HTR-8/SVneo (cell line): ENCODE measurements around the gene MYT1.
A peak's percentile ranks its signal among the peaks of the same experiment; 100 is the strongest.

Experiments used
- DNase-seq: peaks from one replicate; pipeline ENCODE4 v3.0.0; 2011; ENCODE audit warnings: low spot score, mixed read lengths; ENCODE audit not compliant: insufficient read length
- FAIRE-seq: peaks from 2 replicates; lab custom pipeline; 2011; peaks lifted over from hg19 to GRCh38; lab: Jason Lieb, UNC

The MYT1 gene

GRCh38 chr20:64153410-64153809 lies 10.8 kb upstream of the MYT1 start:
- FAIRE-seq (peak; percentile 100), DNase-seq (no peak)

DNA sequence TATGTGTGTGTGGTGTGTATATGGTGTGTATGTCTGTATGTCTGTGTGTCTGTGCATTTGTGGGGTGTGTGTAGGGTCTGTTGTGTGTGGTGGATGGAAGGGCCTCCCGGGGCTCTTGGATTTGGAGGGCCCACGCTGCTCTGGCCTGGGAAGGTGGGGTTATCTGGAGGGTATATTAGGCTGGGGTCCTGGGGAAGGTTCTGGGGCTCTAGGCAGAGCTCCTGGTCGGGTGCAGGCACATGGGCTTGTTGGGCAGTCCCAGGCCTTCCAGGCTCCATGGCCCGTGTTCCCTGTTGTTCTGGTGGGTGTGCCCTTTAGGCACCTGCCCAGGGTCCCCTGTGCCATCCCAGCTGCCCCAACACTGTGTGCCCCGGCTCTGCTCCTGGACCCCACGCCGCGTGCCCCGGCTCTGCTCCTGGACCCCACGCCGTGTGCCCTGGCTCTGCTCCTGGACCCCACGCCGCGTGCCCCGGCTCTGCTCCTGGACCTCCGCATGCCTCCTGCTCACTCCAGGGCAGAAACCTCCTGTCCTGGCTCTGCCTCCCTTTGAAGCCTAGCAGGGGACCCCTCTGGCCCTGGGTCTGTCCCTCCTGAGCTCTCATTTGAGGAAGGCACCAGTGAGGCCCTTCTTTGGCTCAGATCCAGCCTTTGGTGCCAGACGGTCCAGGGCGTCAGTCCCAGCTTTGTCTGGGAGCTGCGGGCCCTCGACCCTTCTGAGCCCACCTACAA lies 10.2 kb upstream of the MYT1 start:
- DNase-seq (no peak), FAIRE-seq (no peak)

DNA sequence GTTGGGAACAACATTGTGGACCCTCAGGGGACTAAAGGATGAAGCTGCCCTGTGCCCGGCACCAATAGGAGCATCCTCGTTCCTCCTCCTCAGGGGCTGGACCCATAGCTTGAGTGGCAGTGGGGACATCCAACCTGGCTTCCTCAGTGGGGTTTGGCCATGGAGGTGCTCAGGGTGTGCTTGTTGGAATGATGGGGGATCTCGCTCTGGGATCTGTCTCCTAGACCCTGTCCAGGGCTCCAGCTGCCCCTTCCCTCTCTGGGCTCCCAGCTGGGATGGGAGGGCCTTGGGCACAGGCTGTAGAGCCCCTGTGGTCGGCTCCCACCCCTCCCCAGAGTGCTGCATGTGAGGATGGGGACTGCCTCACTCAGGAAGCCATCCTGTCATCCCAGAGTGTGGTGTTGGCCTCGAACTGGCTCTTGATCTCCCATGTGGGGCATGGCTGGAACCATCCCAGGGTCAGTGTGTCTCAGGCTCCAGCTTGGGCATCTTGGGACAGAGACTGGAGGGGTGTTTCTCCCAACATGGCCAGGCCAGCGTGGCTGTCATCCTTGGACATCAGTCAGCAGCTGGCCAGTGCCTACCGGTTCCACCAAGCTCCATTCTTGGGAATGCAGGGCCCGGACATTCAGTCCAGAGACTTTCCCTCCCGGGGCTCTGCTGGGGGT lies 9.5 kb upstream of the MYT1 start:
- FAIRE-seq: peak; percentile 46
- DNase-seq: no peak

DNA sequence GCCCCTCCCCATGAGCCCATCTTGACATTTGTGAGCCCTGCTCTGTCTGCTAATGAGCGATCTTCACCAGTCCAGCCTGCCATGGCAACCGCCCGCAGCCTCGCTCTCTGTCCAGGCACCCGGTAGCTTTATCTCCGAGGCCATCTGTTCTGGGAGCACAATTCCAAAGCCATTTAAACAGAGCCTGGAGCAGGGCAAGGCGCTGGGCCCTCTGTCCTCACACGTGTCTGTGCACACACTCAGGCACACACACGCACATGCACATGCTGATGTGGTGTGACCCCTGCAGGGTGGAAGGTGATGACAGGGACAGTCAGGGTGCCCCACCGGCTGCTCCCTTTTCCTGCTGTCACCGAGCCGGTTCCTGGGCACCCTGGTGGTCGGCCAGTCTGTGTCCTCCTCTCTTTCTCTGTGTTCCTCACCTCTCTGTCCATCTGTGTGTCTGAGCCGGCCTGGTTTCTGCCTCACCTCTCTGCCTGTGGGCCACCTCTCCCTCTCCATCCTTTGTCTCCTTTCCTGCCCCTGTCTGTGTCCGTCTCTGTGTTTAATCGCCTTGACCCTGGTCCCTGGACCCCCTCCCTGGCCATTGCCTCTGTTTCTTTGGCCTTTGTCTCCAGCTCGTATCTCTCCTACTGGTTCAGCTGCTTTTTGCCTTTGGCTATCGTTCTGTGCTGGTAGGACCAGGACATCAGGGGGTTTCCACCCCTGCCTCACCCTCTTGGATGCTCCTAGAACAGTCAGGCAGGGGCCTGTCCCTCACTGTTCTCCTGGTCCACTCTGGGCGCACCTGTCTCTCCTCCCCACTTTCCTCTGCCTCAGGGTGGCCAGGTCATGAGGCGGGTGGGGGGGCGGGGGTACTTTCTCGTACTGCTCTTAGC lies 8.8 kb upstream of the MYT1 start:
- FAIRE-seq (peak; percentile 79), DNase-seq (no peak)

DNA sequence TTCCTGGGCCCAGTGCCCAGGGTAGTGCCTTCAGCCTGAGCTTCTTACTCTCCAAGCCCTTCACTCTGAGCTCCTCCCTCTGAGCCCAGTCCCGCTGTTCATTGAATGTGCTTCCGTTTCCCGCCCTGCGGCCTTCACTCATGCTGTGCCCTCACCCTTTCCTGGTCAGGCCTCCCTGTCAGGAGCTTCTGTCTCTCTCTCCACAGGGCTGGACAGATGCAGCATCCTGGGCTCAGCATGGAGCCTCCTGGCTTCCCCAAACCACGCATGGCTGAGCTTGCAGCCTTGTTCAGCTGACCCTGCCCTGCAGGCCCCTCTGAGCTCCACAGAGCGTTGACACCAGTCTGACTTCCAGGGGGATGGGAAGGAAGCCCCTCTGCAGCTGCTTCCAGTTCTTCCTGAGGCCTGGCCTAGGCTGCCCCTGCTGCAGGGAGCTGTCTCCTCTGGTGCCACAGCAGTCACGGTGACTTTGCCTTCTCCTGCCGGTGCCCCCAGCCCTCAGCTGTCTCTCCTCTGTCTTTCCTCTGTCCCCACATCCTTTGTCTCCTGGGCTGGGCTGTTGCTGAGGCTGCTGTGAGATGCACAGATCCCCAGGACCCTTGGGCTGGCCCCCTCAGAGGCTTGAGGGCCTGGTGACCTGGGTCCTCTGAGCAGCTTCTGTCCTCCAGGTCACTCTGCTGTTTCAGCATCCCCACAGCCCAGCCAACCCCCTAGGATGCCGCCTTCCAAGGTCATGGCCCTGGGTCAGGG lies 7.9 kb upstream of the MYT1 start:
- FAIRE-seq (no peak), DNase-seq (no peak)

GRCh38 chr20:64156886-64157875 lies 7.1 kb upstream of the MYT1 start:
- DNase-seq (no peak), FAIRE-seq (peak; percentile 83)

GRCh38 chr20:64157878-64158277 lies 6.4 kb upstream of the MYT1 start:
- FAIRE-seq (no peak), DNase-seq (no peak)

DNA sequence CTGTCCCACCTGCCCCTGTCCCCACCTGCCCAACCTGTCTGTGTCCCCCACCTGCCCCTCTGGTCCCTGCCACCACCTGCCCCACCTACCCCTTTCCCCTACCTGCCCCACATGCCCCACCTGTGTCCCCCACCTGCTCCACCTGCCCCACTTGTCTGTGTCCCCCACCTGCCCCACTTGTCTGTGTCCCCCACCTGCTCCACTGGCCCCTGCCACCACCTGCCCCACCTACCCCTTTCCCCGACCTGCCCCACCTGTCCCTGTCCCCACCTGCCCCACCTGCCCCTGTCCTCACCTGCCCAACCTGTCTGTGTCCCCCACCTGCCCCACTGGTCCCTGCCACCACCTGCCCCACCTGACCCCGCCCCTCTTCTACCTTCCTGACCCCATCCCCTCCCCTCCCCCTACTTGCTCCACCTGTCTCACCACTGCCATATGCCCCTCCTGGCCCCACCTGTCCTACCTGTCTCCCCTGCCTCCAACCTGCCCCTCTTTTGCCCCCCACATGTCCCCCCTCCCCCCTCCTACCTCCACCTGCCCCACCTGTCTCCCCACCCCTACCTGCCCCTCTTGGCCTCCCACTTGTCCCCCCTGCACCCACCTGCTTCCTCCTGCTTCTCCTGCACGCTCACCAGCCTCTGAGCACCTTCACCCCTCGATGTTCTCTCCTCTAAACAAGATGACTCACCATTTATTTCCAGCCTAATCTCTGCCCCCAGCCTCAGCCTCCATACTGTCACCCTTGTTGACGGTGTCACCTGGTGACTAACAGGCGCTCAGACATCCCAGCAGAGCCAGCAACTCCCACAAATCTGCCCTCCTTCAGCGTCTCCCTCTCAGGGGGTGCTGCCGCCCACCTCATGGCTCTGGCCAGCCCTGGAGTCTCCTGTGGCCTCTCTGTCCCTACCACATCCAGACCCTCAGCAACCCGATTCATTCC lies 5.6 kb upstream of the MYT1 start:
- no peak for DNase-seq
- FAIRE-seq: peak; percentile 95

GRCh38 chr20:64159286-64159680 lies 5.0 kb upstream of the MYT1 start:
- DNase-seq (no peak), FAIRE-seq (no peak)

DNA sequence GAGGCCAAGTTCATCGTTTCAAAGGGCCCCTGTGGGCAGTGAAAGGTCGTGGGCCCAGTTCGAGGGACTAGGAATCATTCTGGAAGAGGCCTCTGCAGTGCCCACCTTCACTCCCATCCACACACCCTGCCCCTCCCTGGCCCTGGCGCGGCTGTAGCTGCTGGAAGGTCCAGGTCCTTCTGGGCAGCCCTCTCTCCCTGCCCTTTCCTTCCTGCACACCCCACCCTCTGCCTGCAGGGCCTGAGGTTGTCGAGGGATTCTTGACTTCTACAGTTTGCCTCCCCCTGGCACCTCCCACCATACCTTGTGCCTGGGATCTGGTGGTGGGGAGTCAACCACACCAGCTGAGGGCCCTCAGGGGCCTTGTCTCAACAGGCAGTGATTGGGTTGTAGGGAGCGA lies 4.5 kb upstream of the MYT1 start:
- FAIRE-seq: peak; percentile 40
- DNase-seq: no peak

DNA sequence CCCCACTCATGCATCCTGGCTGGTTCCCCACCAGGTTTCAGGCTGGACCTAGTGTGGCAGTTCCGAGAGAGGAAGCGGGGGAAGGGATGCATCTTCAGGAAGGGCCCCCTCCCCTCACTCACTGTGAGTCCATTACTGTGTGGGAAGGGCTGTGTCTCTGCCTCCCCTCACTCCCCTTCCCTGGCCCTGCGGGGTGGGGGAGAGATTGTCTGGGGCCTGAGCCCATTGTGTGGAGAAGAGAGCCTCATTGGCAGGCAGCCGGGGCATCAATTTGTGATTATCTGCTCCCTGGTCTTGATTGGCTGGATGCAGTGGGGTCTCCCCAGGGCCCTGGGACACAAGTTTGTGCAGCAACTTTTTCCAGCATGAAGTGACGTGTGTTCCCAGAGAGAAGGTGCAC lies 4.1 kb upstream of the MYT1 start:
- DNase-seq (no peak), FAIRE-seq (no peak)

- FAIRE-seq: peak; percentile 49
Observed at GRCh38 chr20:64160526-64161355, 3.5 kb upstream of the MYT1 start.

DNA sequence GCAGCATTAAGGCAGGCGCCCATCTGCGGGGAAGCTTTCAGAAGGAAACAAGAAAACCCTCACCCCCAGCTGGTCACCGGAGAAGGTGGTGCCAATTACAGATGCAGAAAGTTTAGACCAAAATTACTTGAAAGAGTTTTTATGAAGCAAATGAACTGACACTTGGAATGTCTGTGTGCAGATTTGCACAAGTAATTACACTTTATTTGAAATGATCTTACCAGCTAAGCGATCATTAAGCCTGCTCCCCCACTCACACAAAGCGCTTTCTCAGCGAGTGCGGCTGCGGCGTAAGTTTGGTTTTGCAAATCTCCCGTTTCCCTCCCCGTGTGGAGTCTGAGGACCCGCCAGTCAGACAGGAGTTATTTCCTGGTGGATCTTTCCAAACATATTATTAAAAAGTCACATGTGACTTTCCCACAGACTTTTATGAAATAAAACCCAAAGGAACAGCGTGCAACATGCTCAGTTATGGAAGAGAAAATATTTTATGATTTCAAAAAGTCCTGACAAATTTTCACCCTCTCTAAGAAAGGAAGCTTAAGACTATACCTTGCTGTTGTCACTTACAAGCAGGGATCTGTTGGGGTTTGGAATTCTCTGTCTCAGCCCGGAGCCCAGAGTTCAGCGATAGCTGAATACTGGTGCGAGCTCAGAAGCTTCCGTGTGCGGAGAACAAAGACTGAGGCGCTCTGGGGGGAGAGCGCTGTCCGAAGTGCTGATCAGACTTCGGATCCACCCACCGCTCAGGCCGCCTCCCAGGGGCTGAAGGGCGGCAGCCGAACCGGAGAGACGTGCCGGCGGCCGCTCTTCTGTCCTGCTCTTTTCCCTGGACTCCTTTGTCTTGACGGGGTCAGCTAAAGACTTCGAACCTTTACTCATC lies 2.7 kb upstream of the MYT1 start:
- DNase-seq (no peak), FAIRE-seq (no peak)

More at GRCh38 chr20:64160526-64161355, 3.5 kb upstream of the MYT1 start:
- DNase-seq: no peak

- no peak for FAIRE-seq
- DNase-seq: no peak
Observed at GRCh38 chr20:64162239-64162910, 1.9 kb upstream of the MYT1 start.

- DNase-seq (no peak), FAIRE-seq (peak; percentile 42)
Observed at GRCh38 chr20:64163776-64164122, 503 bp upstream of the MYT1 start.
